ENCODE measurements around the gene ATP6V1G1.
"Not testable (repeated sequence)": the region's sequence is repeated elsewhere in the genome, so short reads cannot be mapped to it uniquely, and the experiment has no call there.

The ATP6V1G1 gene

GRCh38 chr9:114587345-114588202 lies at the start of gene ATP6V1G1:
ATP6V1G1 (plus strand) TSS chr9:114587769; CDS start chr9:114587839, 70 bp downstream.
- DNase-seq = peak; percentile 96 to 99 (median 98)

- DNase-seq = no peak
Measured at GRCh38 chr9:114538241-114538640, 49.3 kb upstream of the ATP6V1G1 start.

GRCh38 chr9:114539701-114540380 lies 47.7 kb upstream of the ATP6V1G1 start:
- no peak for DNase-seq

DNA sequence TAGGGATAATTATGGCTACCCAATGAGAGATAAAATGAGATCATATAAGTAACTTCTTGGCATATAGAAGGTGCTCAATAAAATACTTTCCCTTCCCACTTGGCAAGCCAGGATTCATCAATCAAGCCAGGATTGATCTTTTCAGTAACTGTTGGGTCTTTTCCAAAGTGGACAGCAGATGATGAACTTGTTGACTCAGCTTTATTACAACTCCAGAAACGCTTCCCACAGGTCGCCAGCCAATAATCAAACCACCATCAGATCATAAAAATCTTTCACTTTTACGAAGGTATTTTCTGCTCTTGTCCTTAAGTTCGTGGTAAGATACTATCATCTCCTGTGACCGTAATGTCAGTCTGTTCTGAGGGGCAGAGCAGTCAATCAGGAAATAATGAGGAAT lies 42.5 kb upstream of the ATP6V1G1 start:
- DNase-seq = no peak

DNA sequence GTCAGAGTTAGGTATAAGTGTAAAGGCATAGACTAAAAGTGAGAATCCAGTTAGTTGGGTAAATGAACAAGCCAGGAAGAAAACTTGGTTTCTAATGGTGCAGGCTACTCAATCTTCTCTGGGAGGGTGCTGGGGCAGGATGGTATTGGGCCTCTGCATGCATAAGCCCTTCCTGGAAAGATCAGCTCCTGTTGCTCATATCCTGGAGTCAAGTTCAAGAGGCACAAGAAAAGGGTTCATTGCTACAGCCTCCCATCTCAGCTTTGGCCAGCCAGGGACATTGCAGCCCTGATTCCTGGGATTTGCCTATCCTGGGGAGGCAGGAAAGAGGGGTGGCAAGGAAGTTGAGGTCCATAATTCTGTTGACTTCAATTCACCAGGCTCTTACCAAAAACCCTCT lies 40.7 kb upstream of the ATP6V1G1 start:
- no peak for DNase-seq

- DNase-seq = no peak
Measured at GRCh38 chr9:114549697-114550330, 37.8 kb upstream of the ATP6V1G1 start.

DNA sequence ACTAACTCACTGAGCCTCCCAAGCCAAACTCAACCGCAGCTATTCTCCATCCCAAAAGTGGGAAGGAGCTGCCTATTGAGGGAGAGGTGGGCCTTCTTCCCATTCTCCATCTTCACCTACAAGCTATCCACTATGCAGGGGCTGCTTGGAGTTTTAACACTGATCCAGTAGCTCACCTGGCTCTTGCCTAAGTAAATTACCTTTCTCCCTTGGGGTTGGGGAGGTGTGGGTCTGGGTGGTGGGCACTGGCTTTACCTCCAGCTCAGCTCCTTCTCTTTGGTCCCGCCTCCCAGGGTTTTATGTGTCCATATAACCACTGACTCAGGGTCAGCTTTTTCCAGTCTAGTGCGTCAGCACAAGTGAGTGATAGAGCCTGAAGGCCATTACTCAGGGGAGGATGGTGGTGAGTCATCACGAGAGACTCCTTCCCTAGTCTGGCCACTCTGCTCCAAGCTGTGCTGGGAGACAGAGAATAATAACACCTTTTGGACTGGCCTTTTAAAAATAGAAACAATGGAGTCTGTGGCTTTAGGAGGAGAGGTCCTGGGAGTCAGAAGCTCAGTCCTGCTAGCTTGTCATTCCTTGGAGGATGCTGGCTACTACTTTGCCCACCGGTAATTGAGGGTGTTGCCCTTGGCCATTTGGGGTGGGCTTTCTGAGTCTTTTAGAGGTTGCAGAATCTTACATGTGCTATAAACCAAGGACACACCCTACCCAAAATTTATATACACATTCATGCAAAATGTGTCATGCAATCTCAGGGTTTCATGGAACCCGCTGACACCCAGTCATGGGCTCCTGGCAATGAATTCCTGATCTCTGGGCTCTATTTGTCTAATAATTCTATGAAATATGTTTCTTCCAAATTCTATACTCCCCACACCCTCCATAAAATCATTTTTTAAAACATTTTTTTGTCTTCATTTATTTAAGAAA lies 35.6 kb upstream of the ATP6V1G1 start:
- DNase-seq = no peak

DNA sequence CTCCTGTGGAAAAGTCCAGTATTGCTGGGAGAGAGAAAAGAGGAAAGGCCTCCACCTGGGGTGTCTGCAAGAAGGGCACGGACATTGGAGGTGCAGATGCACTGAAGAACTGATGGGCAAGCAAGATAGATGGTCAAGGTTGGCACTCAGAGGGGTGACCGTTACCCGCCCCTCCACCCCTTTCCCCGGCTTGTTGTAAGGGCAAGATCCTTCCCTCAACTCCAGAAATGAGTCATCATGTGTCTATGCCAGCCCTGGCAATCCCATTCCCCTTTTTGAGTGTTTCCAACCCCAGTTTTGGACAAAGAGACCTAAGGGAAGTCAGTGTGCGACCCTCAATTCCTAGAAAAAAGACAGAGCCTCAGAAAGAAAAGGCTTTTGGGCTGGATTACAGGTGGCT lies 34.9 kb upstream of the ATP6V1G1 start:
- no peak for DNase-seq

- DNase-seq = no peak
Measured at GRCh38 chr9:114553202-114553601, 34.4 kb upstream of the ATP6V1G1 start.

DNA sequence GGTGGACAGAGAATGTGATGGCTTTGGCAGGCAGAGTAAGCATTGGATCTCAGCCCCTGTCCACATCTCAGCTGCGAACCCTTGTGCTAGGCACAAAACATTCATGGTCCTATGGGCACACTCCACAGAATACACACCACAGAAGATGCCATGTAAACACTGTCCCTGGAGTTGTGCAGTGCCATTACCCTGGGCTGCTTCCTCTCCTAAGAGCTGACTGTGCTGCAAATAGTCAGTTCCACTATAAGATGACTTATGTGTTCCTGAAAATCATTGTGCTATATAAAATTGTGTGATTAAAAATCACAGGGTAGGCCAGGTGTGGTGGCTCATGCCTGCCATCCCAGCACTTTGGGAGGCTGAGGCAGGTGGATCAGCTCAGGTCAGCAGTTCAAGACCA lies 31.9 kb upstream of the ATP6V1G1 start:
- DNase-seq = no peak

DNA sequence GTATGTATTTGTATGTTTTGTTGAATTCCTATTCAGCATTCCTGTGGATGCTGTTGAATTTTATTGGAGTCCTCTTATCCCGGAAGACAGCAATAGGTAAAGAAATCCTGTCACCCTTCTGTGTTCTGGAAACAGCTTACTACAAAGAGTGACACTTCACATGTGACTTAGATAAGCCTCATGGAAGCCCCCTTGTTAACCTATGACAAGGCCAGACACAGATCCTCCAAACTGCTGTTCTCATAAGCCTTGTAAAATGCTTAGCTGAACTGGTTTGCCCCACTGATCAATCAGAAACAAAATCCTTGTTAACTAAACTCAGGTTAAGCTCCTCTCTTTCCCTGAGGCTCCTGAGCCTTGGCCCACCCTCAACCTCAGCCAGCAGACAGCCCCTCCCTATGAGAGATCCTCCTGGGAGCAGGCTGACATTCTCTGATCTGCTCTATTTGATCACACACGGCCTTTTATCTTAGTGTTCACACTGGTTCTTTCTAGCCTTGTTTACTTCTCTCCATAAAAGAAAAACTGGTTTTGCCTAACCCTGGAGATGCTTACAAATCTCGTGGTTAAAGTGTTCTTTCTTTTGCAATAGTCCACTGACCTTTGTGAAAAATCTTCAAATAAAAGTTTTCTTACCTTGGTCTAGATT lies 29.4 kb upstream of the ATP6V1G1 start:
- no peak for DNase-seq

DNA sequence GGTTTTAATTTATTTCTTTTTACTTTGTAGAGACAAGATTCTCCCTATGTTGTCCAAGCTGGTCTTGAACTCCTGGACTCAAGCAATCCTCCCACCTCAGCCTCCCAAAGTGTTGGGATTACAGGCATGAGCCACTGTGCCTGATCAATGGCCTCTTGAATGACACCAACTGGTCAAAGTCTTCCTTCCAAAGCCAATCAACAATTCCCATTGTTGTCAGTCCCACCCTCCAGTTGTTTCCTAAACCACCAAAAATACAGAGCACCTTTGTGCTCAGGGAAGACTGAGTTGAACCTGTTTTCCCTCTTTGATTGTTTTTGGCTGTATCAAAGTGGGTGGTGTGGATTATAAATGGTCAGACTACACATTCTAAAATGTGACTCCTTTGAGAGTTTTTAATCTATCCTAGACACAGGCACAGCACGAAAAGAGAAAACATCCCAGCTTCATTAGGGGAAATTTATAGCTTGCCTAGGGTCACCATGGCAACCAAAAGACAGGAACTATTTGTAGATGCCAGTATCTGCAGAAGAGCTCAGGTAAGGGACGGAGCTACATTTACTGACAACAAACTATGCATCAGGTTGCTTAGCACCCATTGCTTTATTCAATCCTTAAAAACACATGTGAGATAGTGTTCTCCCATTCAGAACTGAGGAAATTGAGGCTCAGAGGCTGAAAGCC lies 27.6 kb upstream of the ATP6V1G1 start:
- DNase-seq = no peak

GRCh38 chr9:114560956-114561355 lies 26.6 kb upstream of the ATP6V1G1 start:
- no peak for DNase-seq

DNA sequence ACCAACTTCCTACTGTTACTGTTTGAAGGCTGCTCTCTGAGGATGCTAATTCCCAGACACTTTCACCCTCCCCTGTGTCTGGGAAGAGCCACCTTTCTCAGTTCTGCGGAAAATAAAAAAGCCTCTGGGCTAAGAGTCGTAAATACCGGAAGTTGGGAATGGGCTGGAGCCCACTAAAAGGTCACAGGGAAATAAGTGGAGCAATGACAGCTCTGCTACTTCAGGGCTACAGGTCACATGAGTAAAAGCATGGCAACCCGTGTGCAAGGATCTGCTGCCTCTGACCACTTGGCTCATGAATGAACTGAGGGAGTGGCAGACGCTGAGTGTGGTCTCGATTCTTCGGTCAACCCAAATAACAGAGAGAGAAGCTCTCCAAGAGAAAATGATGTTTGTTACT lies 25.8 kb upstream of the ATP6V1G1 start:
- no peak for DNase-seq

- DNase-seq = no peak
Measured at GRCh38 chr9:114565204-114565603, 22.4 kb upstream of the ATP6V1G1 start.

- no peak for DNase-seq
Measured at GRCh38 chr9:114570742-114571141, 16.8 kb upstream of the ATP6V1G1 start.

- no peak for DNase-seq
Measured at GRCh38 chr9:114571391-114571790, 16.2 kb upstream of the ATP6V1G1 start.

GRCh38 chr9:114572199-114572598 lies 15.4 kb upstream of the ATP6V1G1 start:
- DNase-seq = no peak

- DNase-seq = no peak
Measured at GRCh38 chr9:114574438-114574837, 13.1 kb upstream of the ATP6V1G1 start.

DNA sequence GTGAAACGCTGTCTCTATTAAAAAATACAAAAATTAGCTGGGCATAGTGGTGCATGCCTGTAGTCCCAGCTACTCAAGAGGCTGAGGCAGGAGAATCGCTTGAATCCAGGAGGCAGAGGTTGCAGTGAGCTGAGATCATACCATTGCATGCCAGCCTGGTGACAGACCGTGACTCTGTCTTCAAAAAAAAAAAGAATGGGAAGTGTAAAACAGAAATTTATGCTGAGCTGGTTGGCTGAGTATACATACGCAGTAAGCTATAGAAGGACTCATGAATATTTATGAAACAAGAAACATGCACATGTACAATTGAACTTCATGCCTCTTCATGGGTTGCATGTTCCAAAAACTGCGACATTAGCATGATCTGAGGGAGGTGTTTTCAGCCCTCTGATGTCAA lies 10.8 kb upstream of the ATP6V1G1 start:
- not testable (repeated sequence) for DNase-seq

GRCh38 chr9:114578134-114578533 lies 9.4 kb upstream of the ATP6V1G1 start:
- DNase-seq = not testable (repeated sequence)

Measured in activated CD4-positive, CD25-positive, alpha-beta regulatory T cell (primary cell).